SIG-M5 treated with dmso at 0.1 percent for 504 hours (cell line): ENCODE data around the gene PCYT2.

ENCODE experiments used
- DNase-seq: peaks from one replicate; lab custom pipeline; 2025; ENCODE audit not compliant: unreplicated experiment; lab: John Stamatoyannopoulos, UW

The PCYT2 gene

DNA sequence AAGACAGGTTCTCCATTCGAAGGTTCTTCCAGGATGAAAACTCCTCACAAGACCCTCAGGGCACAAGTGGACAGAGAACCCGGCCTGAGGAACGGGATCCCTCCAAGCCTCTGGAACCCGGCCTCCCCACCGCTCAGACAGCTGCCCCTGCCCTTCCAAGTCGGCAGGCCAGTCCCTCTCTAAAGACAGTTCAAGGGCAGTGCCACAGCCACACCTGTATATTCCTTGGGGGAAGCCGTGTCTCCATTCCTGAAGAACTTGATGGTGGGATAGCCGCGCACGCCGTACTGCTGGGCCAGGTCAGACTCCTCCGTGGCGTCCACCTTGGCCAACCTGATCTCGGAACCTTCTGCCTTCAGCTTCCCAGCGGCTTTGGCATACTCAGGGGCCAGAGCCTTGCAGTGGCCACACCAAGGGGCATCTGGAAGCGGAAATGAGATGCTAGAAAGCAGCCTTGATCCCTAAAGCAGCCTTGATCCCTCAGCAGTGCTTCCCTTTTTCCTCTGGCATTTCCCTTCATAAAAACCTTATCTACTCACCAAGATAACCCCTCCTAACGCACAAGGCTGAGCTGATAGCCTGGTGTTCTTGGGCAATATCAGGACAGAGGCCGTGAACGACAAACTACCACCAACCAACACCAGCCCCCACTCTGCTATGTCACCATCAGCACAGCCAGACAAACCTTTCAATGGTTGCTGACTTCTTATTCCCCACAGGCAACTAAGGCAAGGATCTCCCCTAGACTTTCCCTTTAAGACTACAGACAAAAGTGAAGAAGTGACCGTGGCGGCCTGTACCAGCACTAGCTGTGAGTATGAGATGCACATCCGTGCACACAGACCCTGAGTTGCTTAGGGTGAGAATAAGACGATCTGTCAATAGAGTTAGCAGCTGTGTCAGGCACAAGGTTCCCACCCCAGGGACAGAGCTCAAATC lies 52.0 kb downstream of the PCYT2 start:
- peak; percentile 54 for DNase-seq

DNA sequence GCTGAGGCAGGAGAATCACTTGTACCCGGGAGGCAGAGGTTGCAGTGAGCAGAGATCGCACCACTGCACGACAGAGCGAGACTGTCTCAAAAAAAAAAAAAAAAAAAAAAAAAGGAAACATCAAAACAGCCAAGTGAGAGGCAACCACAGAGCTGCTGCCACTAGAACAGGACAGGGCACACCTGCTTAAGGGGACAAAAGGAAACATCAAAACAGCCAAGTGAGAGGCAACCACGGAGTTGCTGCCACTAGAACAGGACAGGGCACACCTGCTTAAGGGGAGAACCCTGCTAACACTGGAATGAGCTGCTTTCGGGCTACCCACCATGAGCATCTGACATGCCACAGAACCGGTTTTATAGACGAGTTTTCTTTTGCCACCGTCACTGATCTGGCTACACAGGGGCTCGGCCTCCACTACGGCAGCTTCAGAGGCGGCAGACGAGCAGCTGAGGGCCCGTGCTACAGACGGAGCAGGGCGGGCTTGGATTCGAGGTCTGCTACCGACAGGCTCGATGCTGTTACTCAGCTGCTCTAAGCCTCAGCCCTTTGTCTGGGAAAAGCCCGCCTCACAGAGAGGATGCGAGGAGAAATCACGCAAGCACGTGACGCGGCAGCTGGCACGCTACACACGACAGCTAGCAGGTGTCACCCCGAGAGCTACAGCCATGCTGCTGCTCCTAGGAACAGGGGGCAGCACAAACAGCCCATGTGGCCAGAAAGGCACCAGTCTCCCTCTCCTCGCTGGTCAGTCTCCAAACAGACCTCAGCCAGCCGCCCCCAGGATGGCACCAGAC lies 52.8 kb downstream of the PCYT2 start:
- DNase-seq = peak; percentile 43

DNA sequence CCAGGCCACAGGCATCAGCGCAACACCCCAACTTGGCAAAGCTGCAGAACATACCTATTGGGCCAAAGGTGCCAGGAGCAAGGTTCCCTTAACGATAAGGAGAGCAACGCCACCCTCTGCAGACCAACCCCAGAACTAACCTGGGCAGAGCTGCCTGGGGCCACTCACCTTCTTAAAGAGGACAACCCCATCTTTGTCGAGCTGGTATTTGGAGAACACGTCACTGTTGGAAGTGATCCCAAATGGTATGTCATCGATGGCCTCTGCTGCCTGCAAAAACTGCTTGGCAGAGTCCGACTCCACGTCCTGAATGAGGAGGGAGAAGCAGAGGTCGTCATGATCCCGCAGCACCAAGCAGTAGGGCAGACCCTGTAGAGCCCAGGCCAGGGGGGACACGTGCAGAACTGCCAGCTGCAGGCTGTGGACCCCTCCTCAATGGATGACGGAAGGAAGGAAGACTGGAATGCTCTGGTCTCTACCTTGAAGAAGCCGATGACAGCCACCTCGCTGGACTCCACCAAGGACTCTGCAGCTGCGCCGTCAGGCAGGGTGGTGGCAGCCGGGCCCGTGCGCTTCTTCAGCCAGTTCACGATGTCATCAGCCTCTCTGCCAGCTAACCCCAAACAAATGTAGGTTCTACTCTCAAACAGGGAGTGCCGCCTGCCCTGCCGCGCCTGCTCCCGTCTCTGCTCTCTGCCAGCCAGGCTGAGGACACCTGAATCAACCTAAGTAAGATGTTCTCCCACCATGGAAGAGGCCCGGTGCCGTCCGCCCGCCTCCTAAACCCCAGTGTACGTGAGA lies 56.0 kb downstream of the PCYT2 start:
- no peak for DNase-seq

DNA sequence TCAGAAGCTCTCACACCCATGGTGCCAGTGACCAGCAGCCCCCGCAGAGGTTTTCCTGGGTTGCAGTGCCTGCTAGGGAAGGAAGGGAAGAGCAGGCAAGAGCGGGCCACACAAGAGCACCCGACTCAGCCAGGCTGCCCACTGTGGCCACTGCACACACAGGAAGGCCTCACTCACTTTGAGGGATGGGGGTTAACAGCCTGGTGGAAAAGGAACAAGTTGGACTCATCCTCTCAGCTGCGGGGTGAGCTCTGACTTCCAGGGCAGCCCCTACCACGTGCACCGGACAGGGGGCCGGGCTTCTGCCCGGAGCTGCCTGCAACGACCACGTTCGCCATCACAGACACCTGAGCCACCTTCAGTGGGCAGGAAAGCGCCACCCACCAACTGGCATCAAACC lies 59.0 kb downstream of the PCYT2 start:
- DNase-seq = no peak

DNA sequence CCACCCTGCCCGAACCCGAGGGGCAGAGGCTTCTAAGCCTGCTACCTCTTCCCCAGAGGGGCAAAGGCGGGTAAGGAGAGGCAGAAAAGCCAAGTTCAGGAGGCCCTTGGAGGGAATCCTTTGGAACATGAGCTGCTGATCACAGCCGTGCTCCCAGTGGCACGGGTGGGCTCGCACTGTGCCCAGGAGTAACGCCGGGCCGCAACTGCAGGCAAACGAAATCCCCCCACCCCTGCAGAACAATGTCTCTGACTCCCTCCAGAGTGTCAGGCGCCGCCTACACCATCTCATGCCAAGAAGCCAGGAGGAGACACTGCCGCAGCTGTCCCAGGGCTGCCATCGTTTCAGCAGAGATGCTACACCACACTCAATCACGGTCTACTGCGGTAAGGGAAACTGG lies 59.8 kb downstream of the PCYT2 start:
- no peak for DNase-seq
